IPS-NIHi7 (cell line): ENCODE data around the gene CROCC2.

ENCODE experiments used
- DNase-seq: peaks from one replicate; pipeline ENCODE4 v3.0.0; 2012; ENCODE audit warnings: mixed read lengths; ENCODE audit errors: extremely low spot score

The CROCC2 gene

DNA sequence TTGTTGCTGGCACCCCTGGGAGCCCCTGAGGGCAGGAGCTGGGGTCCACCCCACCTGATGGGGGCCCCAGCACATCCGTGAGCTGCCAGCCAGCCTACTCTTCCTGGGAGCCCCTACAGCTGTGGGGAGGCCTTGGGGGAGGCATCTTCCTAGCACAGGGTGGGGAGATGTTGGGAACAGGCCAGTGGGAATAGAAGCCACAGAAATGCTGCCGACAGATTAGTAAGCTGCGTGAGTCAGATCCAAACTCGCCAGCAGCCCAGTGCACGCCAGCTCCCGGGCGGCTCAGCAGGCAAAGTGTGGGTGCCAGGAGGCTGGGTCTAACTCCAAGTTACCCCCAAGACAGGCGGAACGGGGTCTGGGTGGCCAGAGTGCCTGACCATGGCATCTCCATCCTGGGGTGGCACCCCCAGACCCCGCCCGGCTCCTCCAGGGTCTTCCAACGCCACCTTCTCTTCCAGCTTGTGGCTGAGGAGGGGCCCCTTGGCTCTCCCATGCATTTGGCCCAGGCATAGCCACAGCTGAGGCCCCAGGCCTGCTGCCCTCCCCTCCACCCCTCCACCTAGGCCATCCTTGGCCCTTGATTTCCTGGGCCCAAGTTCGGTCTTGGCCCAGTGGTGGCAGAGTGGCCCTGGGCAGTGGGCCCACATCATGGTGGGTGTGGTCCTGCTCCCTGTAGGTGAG is 15.3 kb downstream of the CROCC2 start:
- no peak for DNase-seq

DNA sequence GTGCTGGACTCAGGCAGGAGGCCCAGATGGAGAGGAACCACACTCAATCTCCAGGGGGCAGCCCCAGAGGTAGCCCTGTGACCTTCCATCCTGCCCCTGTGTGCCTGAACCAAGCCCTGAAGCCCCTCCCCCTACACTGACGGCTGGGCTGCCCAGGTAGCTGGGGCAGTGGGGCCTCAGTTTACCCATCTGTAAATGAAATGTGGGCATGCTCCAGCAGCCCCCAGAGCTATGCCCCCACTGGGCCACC is 15.8 kb downstream of the CROCC2 start:
- no peak for DNase-seq

DNA sequence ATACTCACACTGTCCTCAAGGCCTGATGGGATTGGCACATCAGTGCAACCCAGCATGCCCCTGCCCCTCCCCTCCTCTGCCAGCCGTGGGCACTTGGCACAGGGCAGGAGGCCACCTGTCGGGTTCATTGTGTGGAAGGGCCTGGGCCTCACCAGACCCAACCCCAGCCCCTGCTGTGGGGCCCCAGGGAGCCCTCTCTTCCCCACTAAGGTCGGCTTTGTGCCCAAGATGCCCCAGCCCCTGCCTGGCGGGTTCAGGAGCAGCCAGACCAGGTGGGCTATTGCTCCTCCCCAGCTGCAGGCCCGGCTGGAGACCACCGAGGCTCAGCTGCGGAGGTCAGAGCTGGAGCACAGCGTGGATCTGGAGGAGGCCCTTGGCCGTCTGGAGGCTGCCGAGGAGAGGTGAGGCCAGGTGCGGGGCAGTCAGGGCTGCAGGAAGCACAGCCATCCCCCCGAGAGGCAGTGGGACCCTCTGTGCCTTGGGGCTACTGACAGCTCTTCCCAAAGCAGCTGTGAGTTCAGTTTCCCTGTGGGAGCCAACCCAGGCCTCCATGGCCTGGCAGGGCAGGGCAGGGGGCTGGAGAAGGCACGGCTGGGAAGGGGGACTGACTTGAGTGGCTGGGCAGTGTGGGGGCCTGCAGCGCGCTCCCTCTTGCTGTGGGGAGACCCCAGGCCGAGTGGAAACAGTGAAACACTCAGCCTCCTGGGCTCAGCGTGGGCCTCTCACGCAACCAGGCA is 16.3 kb downstream of the CROCC2 start:
- no peak for DNase-seq

DNA sequence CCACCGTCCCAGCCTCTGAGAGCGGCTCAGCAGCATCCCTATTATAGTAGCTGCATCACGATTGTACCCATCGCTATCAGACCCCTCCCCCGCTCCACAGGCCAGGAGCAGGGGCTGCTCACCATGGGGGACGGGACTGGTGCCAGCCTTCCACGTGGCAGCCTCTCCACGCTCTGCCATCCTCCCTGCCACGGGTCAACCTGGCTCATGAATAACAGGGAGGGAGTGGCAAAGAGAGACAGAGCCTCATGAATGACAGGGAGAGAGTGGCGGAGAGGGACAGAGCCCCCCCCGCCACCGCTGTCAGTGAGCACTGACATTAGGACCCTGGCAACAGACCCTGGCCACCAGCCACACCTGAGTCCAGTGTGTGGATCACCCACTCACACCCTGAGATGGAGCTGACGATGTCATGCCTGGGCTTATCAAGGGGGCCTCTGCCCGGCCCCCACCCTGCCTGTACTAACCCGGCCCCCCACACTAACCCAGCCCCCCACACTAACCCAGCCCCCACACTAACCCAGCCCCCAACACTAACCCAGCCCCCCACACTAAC is 16.9 kb downstream of the CROCC2 start:
- no peak for DNase-seq

DNA sequence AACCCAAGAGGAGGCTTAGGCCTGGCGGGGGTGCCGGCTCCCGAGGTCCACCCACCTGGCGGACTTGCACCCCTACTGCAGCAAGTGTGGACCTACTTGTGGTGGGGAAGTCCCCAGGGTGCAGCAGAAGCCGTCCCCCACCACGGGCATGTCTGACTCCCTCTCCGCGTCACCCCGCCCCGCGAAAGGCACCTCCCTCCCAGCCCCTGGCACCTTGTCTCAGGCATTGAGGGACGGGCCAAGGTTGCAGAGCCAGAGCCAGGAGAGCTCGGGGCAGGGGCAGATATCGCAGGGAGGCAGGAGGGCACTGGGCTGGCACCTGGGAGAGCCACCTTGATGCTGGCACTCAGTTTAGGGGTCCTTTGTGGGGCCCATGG is 19.0 kb downstream of the CROCC2 start:
- no peak for DNase-seq

DNA sequence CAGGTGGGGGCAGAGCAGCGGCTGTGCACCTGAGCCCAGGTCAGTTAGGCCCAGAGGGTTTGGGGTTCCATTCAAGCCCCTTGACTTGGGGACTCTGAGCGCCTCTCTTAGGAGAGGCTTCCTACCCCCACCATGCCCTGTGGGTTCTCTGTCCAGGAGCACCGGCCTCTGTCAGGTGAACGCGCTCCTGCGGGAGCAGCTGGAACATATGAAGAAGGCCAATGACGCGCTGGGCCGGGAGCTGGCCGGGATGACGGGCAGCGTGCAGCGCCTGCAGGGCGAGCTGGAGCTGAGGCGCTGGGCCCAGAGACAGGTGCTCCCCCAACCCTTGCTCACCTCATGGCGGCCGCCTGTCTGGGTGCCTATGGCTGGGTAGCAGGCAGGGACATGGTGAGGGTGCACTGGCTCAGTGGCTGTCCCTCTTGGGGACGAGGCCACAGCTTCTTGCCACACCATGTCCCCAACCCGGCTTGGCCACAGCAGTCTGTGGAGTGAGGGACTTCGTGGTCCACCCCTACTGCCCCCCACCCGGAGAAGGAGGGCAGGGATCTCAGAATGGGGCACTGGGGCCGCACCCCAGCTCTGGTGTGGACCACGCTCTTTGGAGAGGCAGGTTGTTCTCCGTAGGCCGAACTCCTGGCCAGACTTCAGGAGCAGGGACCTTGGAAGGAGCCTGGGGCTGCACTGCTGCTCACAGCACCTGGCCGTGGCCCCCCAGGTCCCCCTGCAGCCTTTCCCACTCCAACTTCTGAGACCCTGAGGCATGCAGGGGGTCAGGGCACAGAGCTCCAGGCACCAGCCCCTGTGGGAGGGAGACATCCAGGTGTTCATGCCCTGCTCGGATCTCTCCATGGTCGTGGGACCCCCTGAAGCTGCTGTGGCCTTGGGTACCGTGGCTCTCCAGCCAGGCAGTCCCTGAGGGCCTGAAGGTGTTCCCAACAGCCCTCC is 19.7 kb downstream of the CROCC2 start:
- DNase-seq: no peak

DNA sequence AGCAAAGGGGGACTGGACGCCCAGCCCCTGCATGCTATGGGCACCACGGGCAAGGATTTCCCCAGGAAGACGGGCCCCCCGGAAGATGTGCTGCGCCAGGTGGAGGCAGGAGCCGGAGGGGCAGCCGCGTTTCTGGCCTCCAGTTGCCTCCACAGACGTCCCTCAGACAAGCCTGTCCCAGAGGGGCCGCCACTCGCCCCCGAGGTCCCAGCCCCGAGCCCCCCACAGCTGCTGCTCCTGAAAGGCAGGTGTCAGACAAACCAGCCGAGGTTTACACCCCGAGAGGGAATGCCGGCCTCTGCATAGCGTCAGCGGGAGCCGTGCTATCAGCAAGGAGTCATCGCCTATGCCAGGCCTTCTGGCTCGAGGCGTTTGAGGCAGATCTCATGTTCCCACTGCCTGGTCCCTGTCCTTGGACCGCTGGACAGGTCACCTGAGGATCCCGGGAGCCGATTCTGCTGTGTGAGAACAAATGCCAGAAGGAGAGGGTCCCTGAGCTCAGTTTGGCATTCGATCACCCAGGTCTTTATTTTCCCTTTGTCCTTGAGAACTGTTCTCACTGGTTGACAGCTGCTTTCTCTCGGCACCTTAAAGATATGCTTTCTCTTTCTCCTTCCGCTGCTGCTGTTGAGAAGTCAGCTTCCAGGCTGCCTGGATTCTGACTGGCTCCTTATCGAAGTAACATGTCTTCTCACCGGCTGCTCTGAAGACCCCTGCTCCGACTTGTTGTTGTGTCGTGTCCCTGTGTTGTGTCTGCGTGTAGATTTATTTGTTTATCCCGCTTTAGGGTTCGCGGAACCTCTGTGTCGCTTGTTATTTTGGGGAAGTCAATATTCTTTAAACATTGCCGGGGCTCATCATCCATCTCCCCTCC is 20.6 kb downstream of the CROCC2 start:
- no peak for DNase-seq

DNA sequence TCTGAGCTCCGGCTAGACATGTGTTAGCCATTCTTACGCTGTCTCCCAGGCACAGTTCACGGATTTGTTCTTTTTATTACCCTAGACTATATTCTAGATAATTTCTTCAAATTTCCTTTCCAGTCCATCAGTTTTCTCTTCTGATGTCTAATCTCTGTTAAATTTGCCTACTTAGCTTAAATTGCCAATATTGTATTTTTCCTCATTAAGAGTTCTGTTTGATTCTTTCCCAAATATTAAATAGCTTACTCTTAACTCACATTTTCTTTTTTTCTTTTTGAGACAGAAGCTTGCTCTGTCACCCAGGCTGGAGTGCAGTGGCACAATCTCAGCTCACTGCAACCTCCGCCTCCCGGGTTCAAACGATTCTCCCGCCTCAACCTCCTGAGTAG is 21.2 kb downstream of the CROCC2 start:
- no peak for DNase-seq

DNA sequence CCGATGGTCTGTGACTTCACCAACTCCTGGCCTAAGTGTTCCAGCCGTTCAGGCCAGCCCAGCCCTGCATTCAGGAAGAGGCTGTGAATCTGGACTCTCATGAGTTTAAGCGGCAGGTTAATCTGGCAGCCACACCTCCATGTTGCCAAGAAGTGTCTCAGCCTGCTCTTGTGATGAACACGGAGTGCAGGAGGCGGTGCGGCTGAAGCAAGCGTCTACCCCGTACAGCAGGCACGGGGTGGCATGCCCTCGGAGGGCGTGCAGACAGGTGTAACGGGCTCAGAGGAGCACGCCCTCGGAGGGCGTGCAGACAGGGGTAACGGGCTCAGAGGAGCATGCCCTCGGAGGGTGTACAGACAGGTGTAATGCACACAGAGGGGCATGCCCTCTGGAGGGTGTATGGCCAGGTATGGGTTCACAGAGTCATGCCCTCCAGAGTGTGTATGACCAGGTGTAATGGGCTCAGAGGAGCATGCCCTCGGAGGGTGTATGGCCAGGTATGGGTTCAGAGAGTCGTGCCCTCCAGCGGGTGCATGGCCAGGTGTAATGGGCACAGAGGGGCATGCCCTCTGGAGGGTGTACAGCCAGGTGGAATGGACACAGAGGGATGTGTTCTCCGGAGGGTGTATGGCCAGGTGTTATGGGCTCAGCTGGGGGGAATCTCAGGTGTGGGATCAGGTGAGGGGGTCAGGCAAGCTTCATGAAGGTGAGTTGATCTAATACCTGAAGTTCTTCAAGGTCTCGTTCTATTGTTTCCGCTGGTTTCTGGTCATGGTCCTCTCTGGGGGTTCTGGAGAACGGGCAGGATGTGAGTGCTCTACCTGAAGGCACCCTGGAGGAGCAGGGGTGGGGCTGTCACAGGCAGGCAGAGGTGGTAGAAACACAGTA is 22.6 kb downstream of the CROCC2 start:
- DNase-seq: no peak

DNA sequence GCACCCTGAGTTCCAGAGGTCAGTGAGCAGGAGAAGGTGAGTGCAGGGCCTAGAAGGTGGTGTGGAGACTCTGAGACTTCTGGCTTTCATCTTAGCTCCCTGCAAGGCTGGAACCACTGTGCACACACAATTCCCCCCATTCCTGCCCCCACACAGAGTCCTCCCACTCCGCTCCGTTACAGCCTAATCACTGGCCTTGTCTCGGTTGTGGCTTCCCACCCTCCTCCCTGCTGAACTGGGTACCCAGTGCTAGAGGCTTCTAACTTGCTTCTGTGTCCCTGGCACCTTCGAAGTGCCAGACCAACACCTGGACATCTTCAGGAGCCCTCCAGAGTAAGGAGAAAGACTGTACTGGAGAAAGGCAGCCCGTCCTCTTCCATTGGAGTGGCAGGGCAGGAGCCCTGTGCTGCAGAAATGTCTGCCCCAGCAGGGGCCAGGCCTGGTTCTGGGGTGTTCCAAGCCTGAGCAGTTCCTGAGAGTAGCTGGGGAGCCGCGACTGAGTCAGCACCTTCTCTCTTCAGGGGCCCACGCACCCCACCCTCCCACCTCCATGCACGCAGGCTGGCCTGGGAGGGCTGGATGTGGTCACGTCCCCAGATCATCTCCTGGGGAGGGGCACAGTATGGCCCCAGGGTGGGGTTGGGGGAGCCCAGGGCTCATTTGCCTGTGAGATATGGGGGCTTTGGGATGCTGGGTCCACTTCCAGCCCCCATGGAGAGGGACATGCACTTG is 23.4 kb downstream of the CROCC2 start:
- DNase-seq: no peak

DNA sequence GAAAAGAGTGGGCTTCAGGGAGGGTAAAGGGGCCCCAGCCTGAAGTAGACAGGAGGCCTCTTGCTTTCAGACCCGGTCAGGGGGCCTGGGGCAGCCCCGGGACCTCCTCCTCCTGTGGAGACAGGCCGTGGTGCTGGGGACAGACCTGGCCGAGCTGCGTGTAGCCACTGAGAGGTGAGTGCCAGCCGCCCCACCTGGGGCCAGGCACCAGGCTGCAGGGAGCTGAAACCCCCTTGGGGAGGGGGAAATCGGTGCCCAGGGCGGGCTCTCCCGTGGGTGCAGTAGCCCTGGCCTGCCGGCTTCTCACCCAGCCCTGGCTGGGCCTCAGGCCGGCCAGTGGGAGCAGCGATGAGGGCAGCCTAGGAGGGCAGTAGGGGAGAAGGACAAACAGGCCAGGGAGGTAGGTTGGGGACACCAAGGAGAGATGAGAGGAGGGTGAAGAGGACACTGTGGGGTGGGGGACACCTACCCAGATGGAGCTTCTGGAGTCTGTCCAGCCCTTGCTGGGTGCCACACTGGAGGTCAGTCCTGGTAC is 24.0 kb downstream of the CROCC2 start:
- no peak for DNase-seq

DNA sequence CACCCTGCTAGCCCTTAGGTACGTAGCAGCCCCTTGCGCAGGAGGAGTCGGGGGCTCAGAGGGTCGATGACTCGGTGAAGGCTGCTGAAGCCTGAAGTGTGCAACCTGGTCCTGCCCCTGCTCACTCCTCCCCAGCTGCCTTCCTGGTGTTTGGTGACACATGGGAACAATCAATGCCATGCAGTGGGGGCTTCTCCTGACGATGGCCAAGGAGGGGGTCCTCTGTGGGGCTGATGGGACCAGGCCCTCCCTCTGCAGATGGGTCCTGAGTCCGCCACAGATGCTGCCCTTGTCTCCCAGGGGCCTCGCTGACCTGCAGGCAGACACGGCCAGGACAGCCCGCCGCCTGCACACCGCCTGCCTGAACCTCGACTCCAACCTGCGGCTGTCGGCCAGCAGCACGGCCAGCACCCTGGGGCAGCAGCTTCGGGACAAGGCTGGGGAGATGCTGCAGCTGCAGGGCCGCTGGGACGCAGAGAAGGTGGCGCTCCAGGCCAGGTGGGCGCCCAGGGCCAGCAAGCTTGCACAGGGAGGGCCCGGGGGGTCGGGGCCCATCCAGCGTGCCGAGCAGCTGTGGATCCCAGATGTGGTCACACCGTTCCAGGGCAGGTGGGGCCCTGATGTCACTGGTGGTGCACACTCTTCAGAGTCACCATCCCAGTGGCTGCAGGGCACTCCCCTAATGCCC is 24.6 kb downstream of the CROCC2 start:
- DNase-seq: no peak

DNA sequence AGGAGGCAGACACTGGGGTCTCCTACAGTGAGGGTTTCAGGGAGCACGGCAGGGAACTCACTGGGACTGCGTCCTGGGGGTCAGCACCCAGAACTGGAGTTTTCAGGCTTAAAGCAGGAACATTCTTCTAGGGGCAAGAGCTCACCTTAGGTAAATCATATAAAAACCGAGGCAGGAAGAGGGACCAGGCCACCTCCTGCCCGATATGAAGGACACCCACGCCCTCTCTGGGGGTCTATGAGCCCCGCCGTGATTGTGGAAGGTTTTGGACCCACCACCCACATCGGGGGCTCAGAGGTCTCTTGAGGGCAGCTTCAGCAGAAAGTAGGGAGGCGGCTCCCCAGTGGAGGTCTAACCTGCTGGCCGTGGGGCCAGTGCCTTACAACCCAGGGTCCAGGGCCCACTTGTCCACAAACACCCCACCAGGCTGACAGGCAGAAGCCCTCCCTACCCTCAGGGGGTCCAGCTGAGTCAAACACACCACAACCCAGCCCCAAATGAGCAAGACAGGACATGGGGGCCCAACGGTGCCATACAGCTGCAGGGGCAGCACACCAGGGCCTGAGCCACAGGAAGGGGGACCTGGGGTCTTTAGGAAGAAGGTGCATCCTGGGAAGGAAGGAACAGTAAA is 25.3 kb downstream of the CROCC2 start:
- DNase-seq: no peak

DNA sequence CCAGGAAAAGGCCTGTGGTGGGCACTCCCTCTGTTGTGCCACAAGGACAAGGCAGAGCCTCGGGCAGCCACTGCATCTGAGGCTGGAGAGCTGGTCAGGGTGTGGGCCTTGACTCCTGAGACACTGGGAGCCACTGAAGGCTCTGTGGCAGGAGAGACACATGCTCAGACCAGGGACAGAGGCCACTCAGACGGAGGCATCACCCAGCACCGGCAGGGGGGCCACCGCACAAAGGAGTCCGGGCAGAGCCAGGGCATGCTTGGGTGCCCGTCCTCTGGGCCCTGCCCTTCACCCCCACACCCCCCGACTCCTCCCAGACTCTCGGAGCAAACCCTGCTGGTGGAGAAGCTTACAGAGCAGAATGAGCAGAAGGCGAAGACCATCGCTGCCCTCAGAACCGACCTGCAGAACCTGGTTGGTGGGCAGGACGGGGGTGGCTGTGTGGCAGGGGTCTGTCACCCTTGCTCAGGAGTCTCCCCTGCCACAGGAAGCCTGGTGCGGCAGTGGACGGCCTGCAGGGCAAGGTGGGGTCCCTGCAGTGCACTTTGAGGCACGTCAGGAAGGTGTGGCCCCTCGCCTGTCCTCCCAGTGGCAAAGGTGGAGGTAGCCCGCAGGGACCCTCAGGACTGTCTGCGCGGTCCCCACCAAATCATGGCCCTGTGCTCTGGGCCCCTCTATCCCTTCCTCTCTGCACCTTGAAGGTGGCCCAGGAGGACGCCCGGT is 26.0 kb downstream of the CROCC2 start:
- DNase-seq: no peak

DNA sequence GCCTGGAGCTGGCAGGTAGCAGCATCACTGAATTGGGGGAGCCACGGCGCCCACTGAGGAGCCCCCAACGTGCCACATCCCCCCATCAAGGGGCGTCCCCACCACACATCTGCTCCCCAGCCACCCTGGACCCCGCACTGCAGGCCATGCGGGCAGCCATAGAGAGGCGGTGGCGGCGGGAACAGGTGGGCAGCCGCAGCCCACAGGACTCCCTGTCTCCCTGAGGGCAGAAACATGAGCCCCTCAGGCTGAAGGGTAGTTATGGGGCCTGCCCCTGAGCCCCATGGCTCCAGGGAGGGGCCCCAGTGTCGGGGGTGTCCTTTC is 26.6 kb downstream of the CROCC2 start:
- no peak for DNase-seq

DNA sequence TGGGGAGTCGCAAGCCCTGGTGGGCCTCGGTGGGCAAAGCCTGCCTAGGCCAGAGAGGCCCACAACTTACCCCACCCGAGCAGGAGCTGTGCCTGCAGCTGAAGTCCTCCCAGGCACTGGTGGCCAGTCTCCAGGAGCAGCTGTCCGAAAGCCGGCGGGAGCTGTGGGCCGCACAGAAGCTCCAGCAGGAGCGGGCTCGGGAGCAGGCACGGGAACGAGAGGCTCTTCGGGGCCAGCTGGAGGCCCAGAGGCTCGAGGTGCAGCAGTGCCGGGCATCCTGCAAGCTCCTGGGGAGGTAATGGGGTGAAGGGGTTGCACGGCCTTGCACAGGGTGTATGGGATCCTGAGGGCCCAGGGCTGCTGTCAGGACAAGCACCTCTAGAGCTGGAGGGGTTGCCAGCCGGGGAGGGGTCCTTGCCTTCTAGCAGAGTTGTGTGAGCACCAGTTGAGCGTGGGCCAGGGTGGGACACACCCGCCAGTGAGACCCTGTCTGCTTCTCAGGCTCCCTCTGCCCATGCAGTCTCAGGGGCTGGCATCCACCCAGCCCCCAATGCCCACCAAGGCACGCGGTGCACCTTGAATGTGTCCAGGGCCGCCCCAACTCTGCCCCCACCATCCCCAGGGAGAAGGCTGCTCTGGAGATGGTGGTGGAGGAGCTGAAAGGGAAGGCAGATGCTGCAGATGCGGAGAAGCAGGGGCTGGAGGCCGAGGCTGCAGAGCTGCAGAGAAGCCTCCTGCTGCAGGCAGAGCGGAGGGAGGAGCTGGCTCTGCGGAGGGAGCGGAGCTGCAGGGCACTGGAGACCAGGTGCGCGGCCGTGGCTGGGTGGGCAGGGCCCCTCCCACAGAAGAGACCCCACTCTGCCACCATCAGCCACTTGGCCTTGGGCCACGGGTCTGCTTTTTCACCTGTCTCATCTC is 27.2 kb downstream of the CROCC2 start:
- no peak for DNase-seq
